Gastroesophageal sphincter (tissue), 3 donors: Measurements from ENCODE around the gene ISOC2.

Source experiments
- POLR2A ChIP-seq, 2 donors: fragments of 450-650 bp; IDR thresholded peaks; one replicate each; pipeline ENCODE4 v1.6.1; 2017; ENCODE audit warnings: antibody characterized with exemption in 2 of 2, mild to moderate bottlenecking in 2 of 2, moderate library complexity in 1 of 2
- POLR2AphosphoS5 ChIP-seq: sonication (generic); formaldehyde crosslinking; IDR thresholded peaks from one replicate; pipeline ENCODE4 v1.6.1; 2017; ENCODE audit warnings: antibody characterized with exemption
- TF ChIP-seq, protein P1 (sequence below), 4 experiments: fragments of 200-600 bp in 2 of 4; fragments of 450-650 bp in 2 of 4; sonication (generic) in 1 of 4; IDR thresholded peaks; one replicate each; pipeline ENCODE4 v1.5.1; 2017 to 2019; ENCODE audit warnings: antibody characterized with exemption in 4 of 4, mild to moderate bottlenecking in 2 of 4, moderate library complexity in 2 of 4

DNA sequence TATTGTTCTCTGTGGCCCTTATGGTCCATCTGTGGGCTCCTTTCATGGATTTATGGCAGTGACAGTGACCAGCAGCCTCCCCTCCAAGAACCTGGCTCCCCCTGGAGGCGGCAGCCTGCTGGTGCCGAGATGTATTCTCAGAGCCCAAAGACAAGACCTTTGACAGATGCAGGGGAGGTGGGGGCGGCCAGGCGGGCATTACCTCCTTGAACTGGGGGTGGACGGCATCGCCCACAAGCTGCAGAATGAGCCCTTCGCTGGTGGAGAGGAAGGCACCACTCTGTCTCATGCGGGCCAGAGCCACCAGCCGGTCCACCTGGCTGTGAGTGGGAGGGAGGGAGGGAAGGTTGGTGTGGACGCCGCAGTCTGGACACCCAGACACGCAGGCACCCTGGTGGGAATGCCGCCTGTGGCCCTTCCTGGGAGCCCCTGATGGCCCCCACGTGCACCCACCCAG, 6.6 kb downstream of the ISOC2 start:
- TF ChIP-seq, protein P1, sequence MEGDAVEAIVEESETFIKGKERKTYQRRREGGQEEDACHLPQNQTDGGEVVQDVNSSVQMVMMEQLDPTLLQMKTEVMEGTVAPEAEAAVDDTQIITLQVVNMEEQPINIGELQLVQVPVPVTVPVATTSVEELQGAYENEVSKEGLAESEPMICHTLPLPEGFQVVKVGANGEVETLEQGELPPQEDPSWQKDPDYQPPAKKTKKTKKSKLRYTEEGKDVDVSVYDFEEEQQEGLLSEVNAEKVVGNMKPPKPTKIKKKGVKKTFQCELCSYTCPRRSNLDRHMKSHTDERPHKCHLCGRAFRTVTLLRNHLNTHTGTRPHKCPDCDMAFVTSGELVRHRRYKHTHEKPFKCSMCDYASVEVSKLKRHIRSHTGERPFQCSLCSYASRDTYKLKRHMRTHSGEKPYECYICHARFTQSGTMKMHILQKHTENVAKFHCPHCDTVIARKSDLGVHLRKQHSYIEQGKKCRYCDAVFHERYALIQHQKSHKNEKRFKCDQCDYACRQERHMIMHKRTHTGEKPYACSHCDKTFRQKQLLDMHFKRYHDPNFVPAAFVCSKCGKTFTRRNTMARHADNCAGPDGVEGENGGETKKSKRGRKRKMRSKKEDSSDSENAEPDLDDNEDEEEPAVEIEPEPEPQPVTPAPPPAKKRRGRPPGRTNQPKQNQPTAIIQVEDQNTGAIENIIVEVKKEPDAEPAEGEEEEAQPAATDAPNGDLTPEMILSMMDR (IDR thresholded peaks at IDR 0.05) = peak in 3 of 4 experiments; percentile 29 to 58 (median 48)
- TF ChIP-seq POLR2A (IDR thresholded peaks at IDR 0.05) (no peak), POLR2AphosphoS5 (no peak)
